ENCODE measurements around the gene TXNDC17.
"Not testable (repeated sequence)": the region's sequence is repeated elsewhere in the genome, so short reads cannot be mapped to it uniquely, and the experiment has no call there.

The TXNDC17 gene

GRCh38 chr17:6641247-6641863 is 495 bp downstream of the TXNDC17 start:
- H3K36me3 ChIP-seq (replicated peaks): peaks cover 27% of the 10 kb centered on the region
- peak; percentile 26 to 40 for DNase-seq (ENCODE audit: low spot score in 2 of 2)

GRCh38 chr17:6642592-6642991 is 1.7 kb downstream of the TXNDC17 start:
- H3K27me3 ChIP-seq (ENCODE audit: low read depth): no peaks in the 10 kb centered on the region
- in situ Hi-C loops (cut with MboI; ENCODE audit: low sequenced_read_pairs): no loop called here
- peaks cover 16% of the 10 kb centered on the region for H3K4me1 ChIP-seq
- H3K36me3 ChIP-seq (replicated peaks): peaks cover 31% of the 10 kb centered on the region
- H3K9me3 ChIP-seq: no peaks in the 10 kb centered on the region
- DNase-seq (ENCODE audit: low spot score in 2 of 2): no peak
- no peak overlapping the region for H3K4me3 ChIP-seq

More at GRCh38 chr17:6641247-6641863, 495 bp downstream of the TXNDC17 start:
- H3K4me1 ChIP-seq: peaks cover 16% of the 10 kb centered on the region
- peak overlapping the region; percentile 77 for H3K4me3 ChIP-seq
- H3K27me3 ChIP-seq (ENCODE audit: low read depth): no peaks in the 10 kb centered on the region
- no peaks in the 10 kb centered on the region for H3K9me3 ChIP-seq
- in situ Hi-C loops (cut with MboI; ENCODE audit: low sequenced_read_pairs): no loop called here

- Histone ChIP-seq H3K4me3 (no peak overlapping the region), H3K36me3 (replicated peaks) (peaks cover 41% of the 10 kb centered on the region), H3K27me3 (ENCODE audit: low read depth) (no peaks in the 10 kb centered on the region), H3K4me1 (peaks cover 16% of the 10 kb centered on the region), H3K9me3 (no peaks in the 10 kb centered on the region)
- in situ Hi-C loops (cut with MboI; ENCODE audit: low sequenced_read_pairs): no loop called here
- DNase-seq (ENCODE audit: low spot score in 2 of 2): no peak
These were observed 2.7 kb downstream of the TXNDC17 start for GRCh38 chr17:6643451-6644125.

GRCh38 chr17:6648181-6648580 is 7.3 kb downstream of the TXNDC17 start:
- in situ Hi-C loops (cut with MboI; ENCODE audit: low sequenced_read_pairs): no loop called here
- H3K4me3 ChIP-seq: no peak overlapping the region
- H3K4me1 ChIP-seq: peaks cover 16% of the 10 kb centered on the region
- no peak for DNase-seq (ENCODE audit: low spot score in 2 of 2)
- no peaks in the 10 kb centered on the region for H3K27me3 ChIP-seq (ENCODE audit: low read depth)
- H3K9me3 ChIP-seq: no peaks in the 10 kb centered on the region
- H3K36me3 ChIP-seq (replicated peaks): peaks cover 40% of the 10 kb centered on the region

GRCh38 chr17:6651354-6651918 is 10.6 kb downstream of the TXNDC17 start, which contains the start of the genes C17orf100 and MED31:
Gene C17orf100 (plus strand): TSS chr17:6651762. CDS start chr17:6651914, 152 bp downstream.
Gene MED31 (minus strand): TSS chr17:6651605. CDS start chr17:6651528, 77 bp downstream.
- peak; percentile 89 to 97 for DNase-seq (ENCODE audit: low spot score in 2 of 2)
- H3K27me3 ChIP-seq (ENCODE audit: low read depth): no peaks in the 10 kb centered on the region
- H3K36me3 ChIP-seq (replicated peaks): peaks cover 20% of the 10 kb centered on the region
- in situ Hi-C loops (cut with MboI; ENCODE audit: low sequenced_read_pairs): loop anchor here (25.0 kb wide), 1 partner anchor 511 kb away; no protein-coding TSS in a partner anchor
- H3K4me3 ChIP-seq: peak within 1 kb of the TSS; percentile 56
- H3K4me1 ChIP-seq: peaks cover 14% of the 10 kb centered on the region
- no peaks in the 10 kb centered on the region for H3K9me3 ChIP-seq

GRCh38 chr17:6651919-6652452 is 11.1 kb downstream of the TXNDC17 start:
- H3K9me3 ChIP-seq: no peaks in the 10 kb centered on the region
- peaks cover 14% of the 10 kb centered on the region for H3K4me1 ChIP-seq
- H3K27me3 ChIP-seq (ENCODE audit: low read depth): no peaks in the 10 kb centered on the region
- H3K36me3 ChIP-seq (replicated peaks): peaks cover 20% of the 10 kb centered on the region
- H3K4me3 ChIP-seq: peak overlapping the region; percentile 56
- DNase-seq (ENCODE audit: low spot score in 2 of 2): no peak
- in situ Hi-C loops (cut with MboI; ENCODE audit: low sequenced_read_pairs): loop anchor here (25.0 kb wide), 1 partner anchor 510 kb away; no protein-coding TSS in a partner anchor

GRCh38 chr17:6654841-6655731 is 14.2 kb downstream of the TXNDC17 start:
- no peaks in the 10 kb centered on the region for H3K36me3 ChIP-seq (replicated peaks)
- H3K4me3 ChIP-seq: no peak overlapping the region
- peaks cover 4% of the 10 kb centered on the region; the same call in 1 of the 2 replicates for H3K27me3 ChIP-seq (ENCODE audit: low read depth)
- in situ Hi-C loops (cut with MboI; ENCODE audit: low sequenced_read_pairs): loop anchor here (25.0 kb wide), 1 partner anchor 507 kb away; no protein-coding TSS in a partner anchor
- no peak for DNase-seq (ENCODE audit: low spot score in 2 of 2)
- H3K4me1 ChIP-seq: peaks cover 10% of the 10 kb centered on the region
- no peaks in the 10 kb centered on the region for H3K9me3 ChIP-seq

- not testable (repeated sequence) for DNase-seq (ENCODE audit: low spot score in 2 of 2); H3K36me3 ChIP-seq (replicated peaks); H3K27me3 ChIP-seq (ENCODE audit: low read depth); H3K9me3 ChIP-seq; H3K4me3 ChIP-seq; H3K4me1 ChIP-seq
- in situ Hi-C loops (cut with MboI; ENCODE audit: low sequenced_read_pairs): loop anchor here (25.0 kb wide), 1 partner anchor 506 kb away; no protein-coding TSS in a partner anchor
These were observed 15.0 kb downstream of the TXNDC17 start for GRCh38 chr17:6655732-6656361.

- H3K36me3 ChIP-seq (replicated peaks); H3K4me3 ChIP-seq; DNase-seq (ENCODE audit: low spot score in 2 of 2); H3K4me1 ChIP-seq; H3K9me3 ChIP-seq: not testable (repeated sequence)
- in situ Hi-C loops (cut with MboI; ENCODE audit: low sequenced_read_pairs): loop anchor here (25.0 kb wide), 1 partner anchor 505 kb away; no protein-coding TSS in a partner anchor
- H3K27me3 ChIP-seq (ENCODE audit: low read depth): peaks cover 18% of the 10 kb centered on the region
These were observed 16.2 kb downstream of the TXNDC17 start for GRCh38 chr17:6656797-6657632.

GRCh38 chr17:6657633-6658287 is 16.9 kb downstream of the TXNDC17 start:
- in situ Hi-C loops (cut with MboI; ENCODE audit: low sequenced_read_pairs): loop anchor here (25.0 kb wide), 1 partner anchor 505 kb away; no protein-coding TSS in a partner anchor
- no peak for DNase-seq (ENCODE audit: low spot score in 2 of 2)
- no peak overlapping the region for H3K4me3 ChIP-seq
- H3K9me3 ChIP-seq: no peaks in the 10 kb centered on the region
- H3K36me3 ChIP-seq (replicated peaks): no peaks in the 10 kb centered on the region
- peaks cover 22% of the 10 kb centered on the region for H3K27me3 ChIP-seq (ENCODE audit: low read depth)
- no peaks in the 10 kb centered on the region for H3K4me1 ChIP-seq

- H3K4me1 ChIP-seq; H3K9me3 ChIP-seq; DNase-seq (ENCODE audit: low spot score in 2 of 2); H3K4me3 ChIP-seq; H3K36me3 ChIP-seq (replicated peaks): not testable (repeated sequence)
- in situ Hi-C loops (cut with MboI; ENCODE audit: low sequenced_read_pairs): loop anchor here (25.0 kb wide), 1 partner anchor 504 kb away; no protein-coding TSS in a partner anchor
- H3K27me3 ChIP-seq (ENCODE audit: low read depth): peaks cover 22% of the 10 kb centered on the region
These were observed 17.6 kb downstream of the TXNDC17 start for GRCh38 chr17:6658411-6658810.

All from HAP-1 (cell line).